HepG2 (cell line): ENCODE data around the gene CLDND2. TPM values are rescaled to one million over a fixed set of nuclear protein-coding genes. Genes with fewer than 3 reads are reported as not detected.
A peak's percentile ranks its signal among the peaks of the same experiment; 100 is the strongest.

Experiments
- ARID4A ChIP-seq: sonication (generic); formaldehyde crosslinking; IDR thresholded peaks from 2 replicates; pipeline ENCODE4 v1.5.0; 2020; ENCODE audit warnings: mild to moderate bottlenecking, missing genetic modification reagents, borderline replicate concordance
- ATF7 ChIP-seq, 2 experiments: fragments of 450-650 bp in 1 of 2; sonication (generic) in 1 of 2; formaldehyde crosslinking in 1 of 2; IDR thresholded peaks; 2 replicates each; pipeline versions ENCODE4 v1.4.0 to v1.6.1; 2016 to 2020; ENCODE audit warnings: antibody characterized with exemption in 1 of 2, mild to moderate bottlenecking in 1 of 2, missing genetic modification reagents in 1 of 2
- IKZF5 ChIP-seq: IDR thresholded peaks from 2 replicates; pipeline ENCODE4 v1.6.1; 2018; ENCODE audit warnings: missing genetic modification reagents, mild to moderate bottlenecking, missing compliant biosample characterization
- KLF11 ChIP-seq: IDR thresholded peaks from 2 replicates; pipeline ENCODE4 v1.6.1; 2016; ENCODE audit warnings: missing compliant biosample characterization
- MIXL1 ChIP-seq: IDR thresholded peaks from 2 replicates; pipeline ENCODE4 v1.6.1; 2016
- RAD21 ChIP-seq: fragments of 450-650 bp; formaldehyde crosslinking; IDR thresholded peaks from 2 replicates; pipeline ENCODE4 v1.5.0; 2020; ENCODE audit warnings: mild to moderate bottlenecking
- SP1 ChIP-seq, 2 experiments: fragments of 450-650 bp in 1 of 2; sonication (generic) in 1 of 2; formaldehyde crosslinking in 1 of 2; IDR thresholded peaks; 2 replicates each; pipeline versions ENCODE4 v1.4.0 to v1.6.1; 2016 to 2020; ENCODE audit warnings: missing genetic modification reagents in 1 of 2
- TP53 ChIP-seq: sonication (generic); formaldehyde crosslinking; conservative IDR thresholded peaks from 2 replicates; pipeline ENCODE4 v1.4.0; 2020; ENCODE audit warnings: missing genetic modification reagents
- XRCC5 ChIP-seq: fragments of 200-400 bp; formaldehyde crosslinking; optimal IDR thresholded peaks from 2 replicates; pipeline ENCODE3; 2017; ENCODE audit warnings: mild to moderate bottlenecking, low read length
- ZNF101 ChIP-seq: sonication (generic); formaldehyde crosslinking; IDR thresholded peaks from 2 replicates; pipeline ENCODE4 v1.4.0; 2020; ENCODE audit warnings: mild to moderate bottlenecking, low read depth, missing genetic modification reagents, borderline replicate concordance
- ZNF564 ChIP-seq: sonication (generic); formaldehyde crosslinking; IDR thresholded peaks from 2 replicates; pipeline ENCODE4 v1.8.1; 2023; ENCODE audit warnings: mild to moderate bottlenecking, missing genetic modification reagents
- ZNF660 ChIP-seq: sonication (generic); formaldehyde crosslinking; IDR thresholded peaks from 2 replicates; pipeline ENCODE4 v1.5.1; 2020; ENCODE audit warnings: mild to moderate bottlenecking, low read depth, missing genetic modification reagents, borderline replicate concordance
- ZNF780A ChIP-seq: sonication (generic); formaldehyde crosslinking; IDR thresholded peaks from 2 replicates; pipeline ENCODE4 v1.8.0; 2022; ENCODE audit warnings: mild to moderate bottlenecking, missing genetic modification reagents, moderate library complexity
- ZNF781 ChIP-seq: sonication (generic); formaldehyde crosslinking; IDR thresholded peaks from 2 replicates; pipeline ENCODE4 v1.5.1; 2020; ENCODE audit warnings: borderline replicate concordance, mild to moderate bottlenecking, missing genetic modification reagents; ENCODE audit errors: not compliant biosample characterization
- polyA plus RNA-seq, 8 experiments: library from polyadenylated mRNA; depleted of rRNA in 3 of 8; stranded (reverse) in 7 of 8; unstranded in 1 of 8; fragments of >200 nt; fragmentation: Illumina TruSeq in 4 of 8; extraction: Trizol in 4 of 8; gene quantifications; 2 replicates each; pipeline versions ENCODE4 v1.2.1 to v1.2.3, GENCODE V29; 2011 to 2016; ENCODE audit warnings: low read depth in 4 of 8, missing spikeins in 1 of 8, mixed read lengths in 1 of 8; ENCODE audit not compliant: insufficient read depth in 1 of 8
- total RNA-seq, 5 experiments: library from RNA; depleted of rRNA; stranded (reverse); fragments of >200 nt; fragmentation: Illumina TruSeq; extraction: Trizol; gene quantifications; 2 replicates each; pipeline ENCODE4 v1.2.3, GENCODE V29; 2016; ENCODE audit warnings: low read depth in 1 of 5

Gene CLDND2
- total and polyA plus RNA-seq, 2 of the 13 experiments (the other 11 are each of a cell fraction or from before 2014, with no cell fraction given), result 0.84 to 1.8 TPM

GRCh38 chr19:51394050-51394836, 25.4 kb upstream of the CLDND2 start (continued):
- TF ChIP-seq SP1 (IDR thresholded peaks at IDR 0.05) (no peak), SP1 (CRISPR knock-in tag; IDR thresholded peaks at IDR 0.05) (peak; percentile 78), ARID4A (peak; percentile 85), ZNF780A (CRISPR knock-in tag) (peak; percentile 71; the same call in 1 of the 2 replicates), IKZF5 (CRISPR knock-in tag) (no peak), ZNF564 (CRISPR knock-in tag) (0 out of 2 replicates have a peak, but pooled peaks have one; percentile 61), ZNF781 (no peak), MIXL1 (CRISPR knock-in tag) (peak; percentile 67; the same call in 1 of the 2 replicates), KLF11 (CRISPR knock-in tag) (no peak), RAD21 (no peak), XRCC5 (no peak), ZNF660 (no peak), ATF7 (IDR thresholded peaks at IDR 0.05) (no peak), ATF7 (CRISPR knock-in tag; IDR thresholded peaks at IDR 0.05) (no peak), ZNF101 (no peak), TP53 (no peak)
